Measurements from ENCODE around the gene HAPSTR1. TPM values are rescaled to one million over a fixed set of nuclear protein-coding genes. Genes with fewer than 3 reads are reported as not detected.

The HAPSTR1 gene
- polyA plus RNA-seq, 3 donors, result 7.2 to 58.9 (median 11.1) TPM

- H3K27ac ChIP-seq (ENCODE audit: low read depth in 1 of 2, low read length in 2 of 2), result peak overlapping the region; percentile 26 to 73
- no peaks in the 10 kb centered on the region for H3K9me3 ChIP-seq (replicated peaks in 1 of 2; ENCODE audit: control insufficient read depth in 1 of 2, insufficient read depth in 1 of 2, low read length in 2 of 2)
- H3K79me2 ChIP-seq (ENCODE audit: insufficient read depth, low read length), result peaks cover 80% of the 10 kb centered on the region
- H3K27ac Mint-ChIP-seq, result peak overlapping the region; percentile 80 to 95 (median 86)
- H3K4me3 Mint-ChIP-seq, result peak overlapping the region; percentile 6 to 42
- H2AFZ ChIP-seq (ENCODE audit: insufficient read depth, low read depth, low read length, poor library complexity, severe bottlenecking), result no peak overlapping the region
- H3K27me3 Mint-ChIP-seq (ENCODE audit: low read depth in 3 of 3), result peaks cover 0 to 2% (median 0%) of the 10 kb centered on the region in 3 donors
- peaks cover 98% of the 10 kb centered on the region for H4K20me1 ChIP-seq (ENCODE audit: insufficient read depth, low read length)
- 96% methylated on average over 4 of the region's 7 CpGs for WGBS (ENCODE audit: insufficient coverage)
- H3K4me3 ChIP-seq (replicated peaks in 1 of 3; ENCODE audit: low read depth in 2 of 3, low read length in 3 of 3), result peak overlapping the region in 1 of 3 experiments; percentile 0
- peaks cover 21 to 60% of the 10 kb centered on the region in 2 donors for H3K36me3 ChIP-seq (replicated peaks in 1 of 2; ENCODE audit: control insufficient read depth in 1 of 2, insufficient read depth in 2 of 2, low read length in 2 of 2)
- H3K9me3 Mint-ChIP-seq, result no peaks in the 10 kb centered on the region
- no peaks in the 10 kb centered on the region for H3K27me3 ChIP-seq (ENCODE audit: control insufficient read depth in 2 of 2, insufficient read depth in 2 of 2, low read length in 2 of 2)
- H3K36me3 Mint-ChIP-seq, result peaks cover 54 to 68% of the 10 kb centered on the region in 2 donors
- no peak for TF ChIP-seq CTCF (IDR thresholded peaks at IDR 0.05)
- intact Hi-C loops (cut with micrococcal nuclease), result loop anchor here in 1 of 2 donors (10.0 kb wide), 1 partner anchor 159 kb away; the partner anchor contains the start of gene USP7
- H3K4me1 ChIP-seq (ENCODE audit: control insufficient read depth in 1 of 2, insufficient read depth in 2 of 2, low read length in 2 of 2), result peaks cover 32 to 43% of the 10 kb centered on the region in 2 donors
- H3K9ac ChIP-seq (ENCODE audit: insufficient read depth, low read length, poor library complexity, severe bottlenecking), result no peak overlapping the region
- peak overlapping the region; percentile 29 for H3K4me2 ChIP-seq (replicated peaks; ENCODE audit: extremely low read depth, low read length, poor library complexity, severe bottlenecking)
- H3K4me1 Mint-ChIP-seq, result peaks cover 52% of the 10 kb centered on the region
- DNase-seq, result no peak
Measured at GRCh38 chr16:9123401-9123800, 32.0 kb downstream of the HAPSTR1 start.

- WGBS (ENCODE audit: insufficient coverage), result 6% methylated on average over 5 of the region's 5 CpGs
- no peak overlapping the region for H3K9ac ChIP-seq (ENCODE audit: insufficient read depth, low read length, poor library complexity, severe bottlenecking)
- no peaks in the 10 kb centered on the region for H3K9me3 ChIP-seq (replicated peaks in 1 of 2; ENCODE audit: control insufficient read depth in 1 of 2, insufficient read depth in 1 of 2, low read length in 2 of 2)
- peaks cover 98% of the 10 kb centered on the region for H4K20me1 ChIP-seq (ENCODE audit: insufficient read depth, low read length)
- peaks cover 75% of the 10 kb centered on the region for H3K79me2 ChIP-seq (ENCODE audit: insufficient read depth, low read length)
- H3K9me3 Mint-ChIP-seq, result peaks cover 0 to 1% (median 0%) of the 10 kb centered on the region in 7 donors
- peaks cover 0 to 2% (median 0%) of the 10 kb centered on the region in 3 donors for H3K27me3 Mint-ChIP-seq (ENCODE audit: low read depth in 3 of 3)
- peaks cover 16 to 56% of the 10 kb centered on the region in 2 donors for H3K36me3 ChIP-seq (replicated peaks in 1 of 2; ENCODE audit: control insufficient read depth in 1 of 2, insufficient read depth in 2 of 2, low read length in 2 of 2)
- H3K4me3 Mint-ChIP-seq, result peak overlapping the region in 1 of 2 donors; percentile 42
- intact Hi-C loops (cut with micrococcal nuclease), result loop anchor here in 1 of 2 donors (10.0 kb wide), 1 partner anchor 159 kb away; the partner anchor contains the start of gene USP7
- H3K36me3 Mint-ChIP-seq, result peaks cover 52 to 63% of the 10 kb centered on the region in 2 donors
- H2AFZ ChIP-seq (ENCODE audit: insufficient read depth, low read depth, low read length, poor library complexity, severe bottlenecking), result no peak overlapping the region
- no peaks in the 10 kb centered on the region for H3K27me3 ChIP-seq (ENCODE audit: control insufficient read depth in 2 of 2, insufficient read depth in 2 of 2, low read length in 2 of 2)
- peak overlapping the region; percentile 29 for H3K4me2 ChIP-seq (replicated peaks; ENCODE audit: extremely low read depth, low read length, poor library complexity, severe bottlenecking)
- H3K4me1 Mint-ChIP-seq, result peaks cover 57% of the 10 kb centered on the region
- peak overlapping the region; percentile 80 to 95 (median 86) for H3K27ac Mint-ChIP-seq
- peak; percentile 86 to 96 (median 93) for DNase-seq
- H3K4me1 ChIP-seq (ENCODE audit: control insufficient read depth in 1 of 2, insufficient read depth in 2 of 2, low read length in 2 of 2), result peaks cover 32 to 44% of the 10 kb centered on the region in 2 donors
- TF ChIP-seq CTCF (IDR thresholded peaks at IDR 0.05), result no peak
- H3K27ac ChIP-seq (ENCODE audit: low read depth in 1 of 2, low read length in 2 of 2), result peak overlapping the region; percentile 26 to 73
- peak overlapping the region in 1 of 3 experiments; percentile 0 for H3K4me3 ChIP-seq (replicated peaks in 1 of 3; ENCODE audit: low read depth in 2 of 3, low read length in 3 of 3)
Measured at GRCh38 chr16:9123871-9124270, 32.4 kb downstream of the HAPSTR1 start.

Data from CD14-positive monocyte (primary cell).